HG02973 (cell line): ENCODE data around the gene METRNL.
"Not testable (repeated sequence)": the region's sequence is repeated elsewhere in the genome, so short reads cannot be mapped to it uniquely, and the experiment has no call there.

Source experiments
- ATAC-seq: cut with Tn5 transposase; IDR thresholded peaks from one replicate; pipeline ENCODE4 v1.9.1; 2021; ENCODE audit warnings: moderate library complexity; ENCODE audit not compliant: unreplicated experiment

Gene METRNL

GRCh38 chr17:83118071-83118841 lies 38.8 kb downstream of the METRNL start:
- no peak for ATAC-seq

DNA sequence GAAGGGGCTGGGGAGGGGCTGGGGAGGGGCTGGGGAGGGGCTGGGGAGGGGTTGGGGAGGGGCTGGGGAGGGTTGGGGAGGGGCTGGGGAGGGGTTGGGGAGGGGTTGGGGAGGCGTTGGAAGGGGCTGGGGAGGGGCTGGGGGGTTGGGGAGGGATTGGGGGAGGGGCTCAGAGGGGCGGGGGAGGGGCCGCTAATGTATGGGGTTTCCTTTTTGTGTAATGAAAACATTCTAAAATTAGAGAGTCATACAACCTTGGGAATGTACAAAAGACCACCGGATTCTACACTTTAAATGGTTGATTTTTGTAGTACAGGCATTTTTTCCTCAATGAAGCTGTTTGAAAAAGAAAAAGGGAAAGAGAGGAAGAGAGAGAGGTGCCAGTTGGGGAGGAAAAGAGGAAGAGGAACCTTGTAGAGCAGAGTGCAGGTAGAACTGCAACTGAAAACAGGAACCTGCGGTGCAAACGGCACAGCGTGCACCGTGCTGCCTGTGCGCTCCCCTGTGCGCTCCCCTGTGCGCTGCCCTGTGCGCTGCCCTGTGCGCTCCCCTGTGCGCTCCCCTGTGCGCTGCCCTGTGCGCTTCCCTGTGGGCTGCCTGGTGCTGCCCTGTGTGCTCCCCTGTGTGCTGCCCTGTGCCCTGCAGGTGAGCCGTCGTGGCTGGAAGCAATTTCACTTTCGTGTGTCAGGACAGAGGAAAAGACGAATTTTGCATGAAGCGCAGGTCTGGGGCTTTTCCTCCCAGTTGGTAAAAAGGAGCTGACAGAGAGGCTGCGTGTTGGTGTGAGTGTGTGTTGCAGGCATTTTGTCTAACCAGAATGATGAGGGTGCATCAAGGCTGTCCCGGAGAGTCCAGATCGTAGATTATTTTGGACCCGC lies 40.8 kb downstream of the METRNL start:
- peak; percentile 80 for ATAC-seq

DNA sequence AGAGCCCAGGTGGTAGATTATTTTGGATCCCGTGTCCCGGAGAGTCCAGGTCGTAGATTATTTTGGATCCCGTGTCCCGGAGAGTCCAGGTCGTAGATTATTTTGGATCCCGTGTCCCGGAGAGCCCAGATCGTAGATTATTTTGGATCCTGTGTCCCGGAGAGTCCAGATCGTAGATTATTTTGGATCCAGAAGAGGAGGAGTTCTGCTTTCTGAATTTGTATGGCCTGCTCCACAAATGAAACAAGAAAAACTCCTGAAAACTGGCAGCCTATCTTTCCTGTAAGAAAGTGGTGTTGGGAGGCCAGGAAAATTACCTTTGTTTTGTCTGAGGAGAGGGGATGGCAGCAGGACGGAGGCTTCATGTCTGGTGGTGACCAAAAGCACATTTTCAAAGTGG lies 42.1 kb downstream of the METRNL start:
- ATAC-seq, result not testable (repeated sequence)

DNA sequence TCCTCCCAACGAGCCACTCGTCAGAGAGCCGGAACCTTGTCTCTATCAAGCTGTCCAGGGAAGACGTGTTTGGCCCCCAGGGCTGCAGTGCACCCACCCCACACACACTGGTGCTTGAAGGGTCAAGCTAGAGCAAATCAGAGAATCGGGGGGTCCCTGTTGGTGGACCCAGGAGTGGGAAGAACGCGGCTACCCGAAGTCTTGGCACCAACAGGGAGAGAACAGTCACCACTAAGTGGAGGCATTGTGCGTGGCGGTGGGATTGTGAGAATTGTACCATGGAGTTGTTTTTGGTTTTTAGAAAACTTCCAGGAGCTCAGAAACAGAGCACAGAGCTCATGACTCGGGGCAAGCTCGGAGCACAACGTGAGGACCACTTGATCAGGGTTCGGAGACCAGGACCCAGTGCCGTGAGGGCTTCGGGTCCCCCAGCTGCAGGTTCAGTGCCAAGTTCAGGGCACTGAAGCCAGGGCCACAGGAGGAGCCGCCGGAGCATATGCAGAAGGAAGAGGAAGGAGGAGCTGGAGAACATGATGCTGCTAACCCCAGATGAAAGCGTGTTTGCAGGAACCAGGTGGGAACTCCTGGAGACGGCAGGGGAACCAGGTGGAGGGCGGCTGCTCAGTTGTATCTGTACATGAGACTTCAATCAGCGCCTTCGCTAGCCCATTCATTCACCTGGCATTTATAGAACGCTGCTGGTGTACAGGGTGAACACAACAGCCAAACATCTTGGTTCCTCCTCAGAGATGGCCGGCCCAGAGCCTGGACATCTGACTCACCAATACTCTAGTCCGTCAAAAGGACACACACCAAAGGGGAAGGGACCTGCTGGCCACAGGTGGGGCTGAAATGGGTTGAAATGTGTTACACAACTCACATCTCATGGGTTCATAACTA lies 42.8 kb downstream of the METRNL start:
- ATAC-seq, result no peak

DNA sequence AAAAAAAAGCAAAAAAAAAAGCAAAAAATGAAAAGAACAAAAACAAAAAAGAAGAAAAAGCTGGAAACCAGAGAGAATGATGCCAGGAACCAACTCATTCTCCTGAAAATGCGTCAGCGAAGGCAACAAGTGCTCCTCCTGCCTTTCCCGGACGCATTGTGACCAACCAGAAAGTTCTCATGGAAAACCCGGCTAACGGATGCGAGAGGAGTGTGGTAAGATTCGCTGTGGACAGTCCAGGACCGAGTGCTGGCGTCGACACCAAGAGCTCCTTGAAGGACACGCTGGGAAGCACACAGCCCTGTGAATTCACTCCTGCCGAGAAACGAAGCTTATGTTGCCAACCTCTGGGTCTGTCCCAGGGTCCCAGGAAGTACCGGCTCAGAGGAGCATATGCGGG lies 43.4 kb downstream of the METRNL start:
- no peak for ATAC-seq

- no peak for ATAC-seq
Observed at GRCh38 chr17:83123896-83124801, 44.7 kb downstream of the METRNL start.

DNA sequence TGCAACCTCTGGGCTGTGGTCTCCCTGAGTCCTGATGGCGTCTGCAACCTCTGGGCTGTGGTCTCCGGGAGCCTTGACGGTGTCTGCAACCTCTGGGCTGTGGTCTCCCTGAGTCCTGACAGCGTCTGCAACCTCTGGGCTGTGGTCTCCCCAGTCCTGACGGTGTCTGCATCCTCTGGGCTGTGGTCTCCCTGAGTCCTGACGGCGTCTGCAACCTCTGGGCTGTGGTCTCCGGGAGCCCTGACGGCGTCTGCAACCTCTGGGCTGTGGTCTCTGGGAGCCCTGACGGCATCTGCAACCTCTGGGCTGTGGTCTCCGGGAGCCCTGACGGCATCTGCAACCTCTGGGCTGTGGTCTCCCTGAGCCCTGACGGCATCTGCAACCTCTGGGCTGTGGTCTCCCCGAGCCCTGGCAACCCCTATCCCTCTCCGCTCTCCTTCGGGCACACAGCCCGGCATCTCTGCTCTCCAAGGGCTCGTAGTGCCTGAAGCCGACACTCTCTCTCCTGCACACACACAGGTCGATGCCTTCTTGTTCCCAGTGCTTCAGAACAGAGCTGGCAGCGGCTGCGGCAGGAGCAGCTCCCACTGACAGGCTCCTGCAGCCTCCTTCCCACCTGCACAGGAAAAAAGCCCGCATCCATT lies 45.6 kb downstream of the METRNL start:
- ATAC-seq, result no peak

DNA sequence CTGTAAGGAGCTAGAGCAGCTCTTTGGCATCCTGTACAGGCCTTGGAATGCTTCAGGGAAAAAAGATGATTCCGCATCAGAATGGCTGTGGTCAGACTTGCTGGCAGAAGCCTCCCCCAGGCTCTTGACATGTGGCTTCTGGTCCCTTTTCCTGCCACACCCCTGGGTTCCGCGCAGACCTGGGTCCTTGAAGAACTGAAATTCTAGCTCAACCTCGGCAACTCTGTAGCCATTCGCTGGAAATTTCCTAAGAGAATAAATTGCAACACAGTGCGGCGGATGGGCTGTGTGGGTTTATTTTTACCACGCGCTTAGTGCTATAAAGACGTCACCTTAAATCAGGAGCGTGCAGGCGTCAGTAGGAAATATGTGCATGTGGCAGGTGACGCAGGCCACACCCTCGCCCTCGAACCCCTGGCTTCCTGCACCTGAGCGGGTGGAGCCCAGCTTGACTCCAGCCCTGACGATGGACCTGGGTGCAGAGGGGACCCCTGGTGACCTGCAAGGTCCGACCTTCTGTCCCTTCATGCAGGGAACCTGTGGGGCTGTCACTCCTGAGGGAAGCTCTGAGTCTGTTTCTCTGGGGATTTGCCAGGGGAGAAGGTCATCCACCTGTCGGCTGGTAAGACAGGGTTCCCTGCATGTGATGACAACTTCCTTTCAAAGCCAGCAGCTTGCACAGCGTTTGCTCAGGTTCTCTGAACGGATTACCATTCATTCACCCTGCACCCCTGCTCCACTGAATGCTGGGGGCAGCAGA lies 46.3 kb downstream of the METRNL start:
- ATAC-seq, result no peak

GRCh38 chr17:83126275-83126811 lies 46.9 kb downstream of the METRNL start:
- ATAC-seq, result no peak

DNA sequence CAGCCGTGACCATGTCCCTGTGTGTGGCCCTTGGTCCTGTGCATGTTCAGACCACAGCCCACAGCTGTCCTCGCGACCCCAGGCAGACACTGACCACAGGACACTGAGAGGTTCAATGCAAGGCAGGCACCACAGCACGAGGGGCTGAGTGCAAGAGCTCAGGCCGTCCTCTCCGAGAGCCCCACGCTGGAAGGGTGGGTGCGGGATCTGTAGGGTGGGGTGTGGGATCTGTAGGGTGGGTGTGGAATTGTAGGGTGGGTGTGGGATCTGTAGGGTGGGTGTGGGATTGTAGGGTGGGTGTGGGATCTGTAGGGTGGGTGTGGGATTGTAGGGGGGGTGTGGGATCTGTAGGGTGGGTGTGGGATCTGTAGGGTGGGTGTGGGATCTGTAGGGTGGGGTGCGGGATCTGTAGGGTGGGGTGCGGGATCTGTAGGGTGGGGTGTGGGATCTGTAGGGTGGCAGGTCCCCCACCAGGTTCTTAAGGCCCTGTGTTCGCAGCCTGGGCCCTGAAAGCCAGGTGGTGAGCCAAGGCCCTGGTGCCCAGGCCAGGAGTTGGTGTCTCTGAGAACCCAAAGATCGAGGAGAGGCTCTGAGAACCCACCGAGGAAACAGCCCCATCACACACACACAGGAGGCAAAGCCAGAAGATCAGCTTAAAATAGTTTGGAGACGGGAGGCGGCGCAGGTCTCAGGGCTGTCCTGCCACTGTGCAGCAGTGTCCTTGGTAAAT lies 48.2 kb downstream of the METRNL start:
- no peak for ATAC-seq

DNA sequence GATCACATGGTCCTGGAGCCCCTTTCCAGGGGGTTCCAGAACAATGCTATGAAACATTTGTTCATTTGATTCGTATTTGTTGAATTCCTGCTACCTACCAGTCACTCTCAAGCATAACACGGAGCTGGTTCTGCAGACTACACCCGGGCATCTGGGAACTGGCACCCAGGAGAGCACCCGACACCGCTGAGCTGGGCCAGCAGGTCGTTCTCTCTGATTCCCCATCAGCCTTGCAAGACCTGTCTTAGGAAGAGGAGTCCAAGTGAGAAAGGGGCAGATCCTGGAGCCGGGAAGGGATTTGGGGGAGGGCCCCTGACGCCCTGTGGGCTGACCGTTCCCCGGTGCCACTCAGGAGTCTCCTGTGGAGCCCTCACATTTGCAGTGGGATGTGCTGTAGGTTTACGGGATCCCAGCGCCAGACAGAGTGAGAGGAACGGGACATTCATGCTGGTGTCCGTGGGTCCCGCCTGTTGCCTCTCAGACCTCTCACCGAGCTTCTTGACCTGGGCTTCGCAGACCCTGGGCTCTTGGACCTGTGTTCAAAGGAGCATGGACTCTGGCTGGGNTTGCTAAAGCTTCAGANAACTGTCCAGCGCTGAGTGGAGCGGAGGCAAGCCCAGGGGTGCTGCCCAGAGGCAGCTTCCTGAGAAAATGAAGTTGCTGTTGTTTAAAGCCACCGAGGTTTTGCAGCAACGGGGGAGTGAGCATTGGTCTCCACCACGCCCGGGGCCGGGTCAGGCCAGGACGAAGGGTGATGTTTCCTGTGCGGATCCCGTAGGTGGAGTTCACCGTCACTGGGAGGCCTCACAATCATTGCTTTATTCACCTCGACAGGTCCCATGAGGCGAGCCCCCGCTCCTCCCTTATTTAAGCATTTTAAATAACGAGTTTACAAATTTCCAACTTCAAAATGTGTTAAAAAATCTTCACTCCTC lies 49.2 kb downstream of the METRNL start:
- no peak for ATAC-seq

DNA sequence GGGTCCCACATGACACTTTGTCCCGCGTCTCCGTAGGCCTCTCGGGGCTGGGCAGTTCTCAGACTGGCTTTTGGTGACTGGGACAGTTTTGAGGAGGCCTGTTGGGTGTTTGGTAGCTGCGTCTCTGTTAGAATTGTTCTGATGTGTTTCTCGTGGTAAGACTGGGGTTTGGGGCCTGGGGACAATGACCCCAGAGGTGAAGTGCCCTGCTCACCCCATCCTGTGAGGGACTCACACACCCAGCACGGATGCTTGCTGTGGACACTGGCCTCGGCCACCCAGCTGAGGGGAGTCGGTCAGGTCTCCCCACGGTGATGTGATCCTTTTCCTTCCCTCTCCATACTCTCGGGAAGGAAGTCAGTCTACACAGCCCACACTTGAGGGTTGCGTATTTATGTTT lies 50.3 kb downstream of the METRNL start:
- ATAC-seq, result no peak

- no peak for ATAC-seq
Observed at GRCh38 chr17:83131401-83132011, 52.1 kb downstream of the METRNL start.

GRCh38 chr17:83132251-83133081 lies 53.1 kb downstream of the METRNL start:
- ATAC-seq, result no peak

DNA sequence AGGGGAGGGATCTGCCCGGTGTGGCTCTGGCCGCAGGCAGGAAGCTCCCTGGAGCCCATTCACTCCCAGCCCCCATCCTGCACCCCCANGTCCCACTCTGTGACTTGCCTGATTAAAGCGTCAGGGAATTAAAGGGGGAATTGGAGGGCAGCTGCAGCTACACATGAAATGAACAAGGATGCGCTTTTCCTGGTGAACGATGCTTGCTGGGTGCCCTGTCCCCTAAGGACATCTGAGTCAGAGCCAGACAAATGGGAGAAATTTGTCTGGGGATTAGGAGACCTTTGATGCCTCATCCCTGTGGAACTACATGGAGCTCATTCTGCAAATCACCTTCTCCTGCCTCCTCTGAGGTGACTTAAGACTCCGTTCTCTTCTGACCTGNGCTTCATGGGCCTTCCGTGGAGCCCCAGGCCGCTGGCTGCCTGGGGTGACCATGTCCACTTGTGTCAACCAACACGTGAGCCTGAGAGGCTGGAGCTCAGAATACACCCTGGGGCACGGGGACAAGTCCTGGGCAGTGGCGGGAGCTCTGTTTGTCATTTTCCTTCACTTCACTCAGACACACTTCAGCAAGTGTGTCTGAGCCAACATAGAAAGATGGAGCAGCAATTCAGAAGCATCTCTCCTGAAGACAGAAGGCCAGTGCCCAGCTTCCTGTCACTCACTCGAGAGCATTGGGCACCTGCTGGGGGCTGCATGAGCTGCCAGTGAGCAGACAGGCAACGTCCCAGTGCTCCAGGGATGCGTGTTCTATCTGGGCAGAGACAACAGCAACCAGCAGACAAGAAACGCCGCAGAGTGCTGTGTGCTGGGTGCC lies 54.1 kb downstream of the METRNL start:
- ATAC-seq, result no peak
